Keratinocyte (primary cell): Measurements from ENCODE around the gene BGN. TPM values are rescaled to one million over a fixed set of nuclear protein-coding genes. Genes with fewer than 3 reads are reported as not detected.

Source experiments
- DNase-seq: peaks from one replicate; pipeline ENCODE4 v3.0.0-alpha.2; 2011; ENCODE audit warnings: low read depth, missing footprints, low spot score
- FAIRE-seq: peaks from 2 replicates; lab custom pipeline; 2011; peaks lifted over from hg19 to GRCh38; lab: Jason Lieb, UNC
- H2AFZ ChIP-seq: 2 replicates; pipeline ENCODE4 v1.6.0; 2012; ENCODE audit warnings: low read length, control low read depth, inconsistent platforms; ENCODE audit not compliant: control insufficient read depth
- H3K27ac ChIP-seq: 2 replicates; pipeline ENCODE4 v1.5.1; 2011; ENCODE audit warnings: low read length; ENCODE audit not compliant: control insufficient read depth, insufficient read depth
- H3K27me3 ChIP-seq: 3 replicates; pipeline ENCODE4 v1.6.0; 2011; ENCODE audit warnings: low read length; ENCODE audit not compliant: control insufficient read depth, insufficient read depth; ENCODE audit errors: extremely low read depth
- H3K36me3 ChIP-seq, 2 experiments: 2 replicates in 1 of 2; 3 replicates in 1 of 2; pipeline ENCODE4 v1.5.1; 2011; ENCODE audit warnings: low read length in 2 of 2, mild to moderate bottlenecking in 1 of 2; ENCODE audit not compliant: control insufficient read depth in 2 of 2, insufficient read depth in 2 of 2; ENCODE audit errors: extremely low read depth in 1 of 2
- H3K4me1 ChIP-seq: 3 replicates; pipeline ENCODE4 v1.5.1; 2011; ENCODE audit warnings: low read length; ENCODE audit not compliant: control insufficient read depth, insufficient read depth; ENCODE audit errors: extremely low read depth
- H3K4me2 ChIP-seq: 3 replicates; pipeline ENCODE4 v1.6.0; 2011; ENCODE audit warnings: low read depth, low read length; ENCODE audit not compliant: control insufficient read depth, insufficient read depth; ENCODE audit errors: extremely low read depth
- H3K4me3 ChIP-seq, 3 experiments: fragments of 200-600 bp in 1 of 3; sonication (generic) in 1 of 3; 2 replicates in 2 of 3; 3 replicates in 1 of 3; pipeline ENCODE4 v1.5.1; 2011 to 2016; ENCODE audit warnings: low read length in 3 of 3, mild to moderate bottlenecking in 3 of 3, control low read depth in 2 of 3, inconsistent platforms in 1 of 3, low read depth in 1 of 3, mixed read lengths in 1 of 3, mixed run types in 1 of 3, moderate library complexity in 1 of 3; ENCODE audit not compliant: control insufficient read depth in 2 of 3, insufficient read depth in 2 of 3; ENCODE audit errors: extremely low read depth in 1 of 3
- H3K79me2 ChIP-seq: 2 replicates; pipeline ENCODE4 v1.6.0; 2012; ENCODE audit warnings: low read length; ENCODE audit not compliant: control insufficient read depth, insufficient read depth
- H3K9ac ChIP-seq: 3 replicates; pipeline ENCODE4 v1.6.0; 2011; ENCODE audit warnings: low read length; ENCODE audit not compliant: control insufficient read depth, insufficient read depth; ENCODE audit errors: extremely low read depth
- H3K9me1 ChIP-seq: 3 replicates; pipeline ENCODE4 v1.6.0; 2011; ENCODE audit warnings: low read length; ENCODE audit not compliant: control insufficient read depth, insufficient read depth; ENCODE audit errors: extremely low read depth
- H3K9me3 ChIP-seq: 2 replicates; pipeline ENCODE4 v1.5.1; 2012; ENCODE audit warnings: low read depth, low read length; ENCODE audit not compliant: control insufficient read depth
- H4K20me1 ChIP-seq: 3 replicates; pipeline ENCODE4 v1.6.0; 2011; ENCODE audit warnings: low read length; ENCODE audit not compliant: control insufficient read depth, insufficient read depth; ENCODE audit errors: extremely low read depth
- CTCF ChIP-seq, 3 experiments: IDR thresholded peaks in 1 of 3; conservative IDR thresholded peaks in 1 of 3; optimal IDR thresholded peaks in 1 of 3; 2 replicates in 2 of 3; 3 replicates in 1 of 3; pipeline versions ENCODE3 to v1.5.1; 2011; ENCODE audit warnings: low read length in 3 of 3, mild to moderate bottlenecking in 3 of 3, moderate library complexity in 2 of 3, control low read depth in 1 of 3, inconsistent platforms in 1 of 3; ENCODE audit not compliant: insufficient read depth in 2 of 3; ENCODE audit errors: extremely low read depth in 1 of 3
- EZH2 ChIP-seq: IDR thresholded peaks from one replicate; pipeline ENCODE4 v1.6.1; 2012; ENCODE audit warnings: inconsistent platforms, mild to moderate bottlenecking, low read length, moderate library complexity
- dilution Hi-C: fragments of 300-500 bp; cut with MboI; formaldehyde crosslinking; loops from one replicate; pipeline ENCODE4 v1.7.0; 2020; ENCODE audit warnings: low sequenced_read_pairs; ENCODE audit not compliant: extremely low pct_ligation_motif_present
- polyA plus RNA-seq, 5 experiments: library from polyadenylated mRNA; depleted of rRNA in 3 of 5; stranded (reverse) in 3 of 5; stranded (forward) in 1 of 5; unstranded in 1 of 5; fragments of >200 nt; gene quantifications; 1 replicate in 1 of 5; 2 replicates in 3 of 5; 3 replicates in 1 of 5; pipeline versions ENCODE4 v1.2.1 to v1.2.3, GENCODE V29; 2011 to 2012; ENCODE audit warnings: missing spikeins in 2 of 5, low read depth in 1 of 5, low replicate concordance in 1 of 5

BGN gene
- polyA plus RNA-seq, 1 donor (not counting 4 experiments of a cell fraction or from before 2014, with no cell fraction given): 0.07 TPM

- H3K36me3 ChIP-seq: no peaks in the 10 kb centered on the region
- no peak for FAIRE-seq
- H3K4me3 ChIP-seq: no peak overlapping the region
- no peak overlapping the region for H3K9ac ChIP-seq
- H2AFZ ChIP-seq: no peak overlapping the region
- no peaks in the 10 kb centered on the region for H3K9me3 ChIP-seq
- no peaks in the 10 kb centered on the region for H4K20me1 ChIP-seq
- dilution Hi-C loops: no loop called here
- no peaks in the 10 kb centered on the region for H3K27me3 ChIP-seq
- no peak for DNase-seq
- no peak overlapping the region for H3K4me2 ChIP-seq
- H3K79me2 ChIP-seq: no peaks in the 10 kb centered on the region
- TF ChIP-seq CTCF (optimal IDR thresholded peaks at IDR 0.05 in 1 of 3, IDR thresholded peaks at IDR 0.05 in 1 of 3, conservative IDR thresholded peaks at IDR 0.05 in 1 of 3; ENCODE audit: extremely low read depth in 1 of 3, insufficient read depth in 2 of 3, low read length in 3 of 3) (no peak), EZH2 (no peak)
- H3K27ac ChIP-seq: no peak overlapping the region
- peaks cover 2% of the 10 kb centered on the region for H3K4me1 ChIP-seq
- H3K9me1 ChIP-seq: no peaks in the 10 kb centered on the region
Observed at GRCh38 chrX:153464116-153464515, 30.7 kb upstream of the BGN start.

- TF ChIP-seq EZH2 (no peak), CTCF (optimal IDR thresholded peaks at IDR 0.05 in 1 of 3, IDR thresholded peaks at IDR 0.05 in 1 of 3, conservative IDR thresholded peaks at IDR 0.05 in 1 of 3; ENCODE audit: extremely low read depth in 1 of 3, insufficient read depth in 2 of 3, low read length in 3 of 3) (no peak)
- no peak overlapping the region for H2AFZ ChIP-seq
- H3K4me2 ChIP-seq: no peak overlapping the region
- dilution Hi-C loops: no loop called here
- peaks cover 3% of the 10 kb centered on the region for H3K4me1 ChIP-seq
- FAIRE-seq (no peak), DNase-seq (no peak)
- H3K9me1 ChIP-seq: no peaks in the 10 kb centered on the region
- no peak overlapping the region for H3K27ac ChIP-seq
- H3K79me2 ChIP-seq: peaks cover 4% of the 10 kb centered on the region
- no peaks in the 10 kb centered on the region for H3K36me3 ChIP-seq
- no peaks in the 10 kb centered on the region for H4K20me1 ChIP-seq
- H3K9ac ChIP-seq: no peak overlapping the region
- H3K27me3 ChIP-seq: no peaks in the 10 kb centered on the region
- H3K9me3 ChIP-seq: no peaks in the 10 kb centered on the region
- no peak overlapping the region for H3K4me3 ChIP-seq
Observed at GRCh38 chrX:153465691-153466380, 28.9 kb upstream of the BGN start.
